ENCODE data around the gene CCDC171. TPM values are rescaled to one million over a fixed set of nuclear protein-coding genes. Genes with fewer than 3 reads are reported as not detected.

CCDC171 gene
- total and polyA plus RNA-seq, 4 donors = 0.13 to 1.1 (median 0.43) TPM

DNA sequence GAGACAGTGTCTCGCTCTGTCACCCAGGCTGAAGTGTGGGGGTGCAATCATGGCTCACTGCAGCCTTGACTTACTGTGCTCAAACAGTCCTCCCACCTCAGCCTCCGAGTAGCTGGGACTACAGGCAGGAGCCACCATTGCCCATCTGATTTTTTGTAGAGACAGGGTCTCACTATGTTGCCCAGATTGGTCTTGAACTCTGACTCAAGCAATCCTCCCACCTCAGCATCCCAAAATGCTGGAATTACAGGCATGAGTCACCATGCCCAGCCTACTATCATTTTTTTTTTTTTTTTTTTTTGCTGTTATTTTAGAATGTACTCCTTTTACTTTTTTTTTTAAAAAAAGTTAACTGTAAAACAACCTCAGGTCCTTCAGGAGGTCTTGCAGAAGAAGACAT, 449.0 kb downstream of the CCDC171 start:
- Histone ChIP-seq H3K4me1 (ENCODE audit: control insufficient read depth in 4 of 4, insufficient read depth in 4 of 4, low read length in 3 of 4) (no peaks in the 10 kb centered on the region), H3K36me3 (ENCODE audit: control insufficient read depth in 4 of 4, insufficient read depth in 3 of 4, low read depth in 1 of 4, low read length in 3 of 4) (no peaks in the 10 kb centered on the region), H3K27me3 (ENCODE audit: control insufficient read depth in 4 of 4, insufficient read depth in 4 of 4, low read length in 3 of 4) (no peaks in the 10 kb centered on the region), H3K9me3 (ENCODE audit: control insufficient read depth in 4 of 4, low read length in 3 of 4) (no peaks in the 10 kb centered on the region), H3K27ac (ENCODE audit: low read depth in 1 of 2, low read length in 2 of 2) (no peak overlapping the region), H3K9ac (ENCODE audit: low read depth in 1 of 2, low read length in 2 of 2) (no peak overlapping the region), H3K4me3 (ENCODE audit: low read depth in 1 of 3, low read length in 3 of 3) (no peak overlapping the region)
- no peak for DNase-seq (ENCODE audit: low spot score)
- 87% methylated on average over 2 of the region's 2 CpGs for WGBS
- no peak for TF ChIP-seq NR2F2 (IDR thresholded peaks at IDR 0.05)
- no peak for TF ChIP-seq EGR1 (IDR thresholded peaks at IDR 0.05; ENCODE audit: low read depth in 2 of 2)
- no peak for TF ChIP-seq FOXA2 (IDR thresholded peaks at IDR 0.05)

DNA sequence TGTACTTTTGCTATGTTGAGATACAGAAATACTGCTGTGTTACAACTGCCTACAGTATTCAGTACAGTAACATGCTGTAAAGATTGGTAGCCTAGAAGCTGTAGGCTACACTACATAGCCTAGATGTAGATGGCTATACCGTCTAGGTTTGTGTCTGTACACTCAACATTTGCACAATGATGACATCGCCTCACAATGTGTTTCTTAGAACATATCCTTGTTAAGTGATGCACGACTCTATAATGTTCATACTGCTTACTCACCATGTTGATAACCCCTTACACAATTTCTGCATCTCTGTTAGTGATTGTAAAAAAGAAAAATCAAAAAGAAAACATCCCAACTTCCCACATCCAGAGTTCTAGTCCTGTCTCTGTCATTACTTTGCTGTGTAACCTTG, 450.0 kb downstream of the CCDC171 start:
- Histone ChIP-seq H3K4me1 (ENCODE audit: control insufficient read depth in 4 of 4, insufficient read depth in 4 of 4, low read length in 3 of 4) (no peaks in the 10 kb centered on the region), H3K4me3 (ENCODE audit: low read depth in 1 of 3, low read length in 3 of 3) (no peak overlapping the region), H3K27ac (ENCODE audit: low read depth in 1 of 2, low read length in 2 of 2) (no peak overlapping the region), H3K9me3 (ENCODE audit: control insufficient read depth in 4 of 4, low read length in 3 of 4) (no peaks in the 10 kb centered on the region), H3K36me3 (ENCODE audit: control insufficient read depth in 4 of 4, insufficient read depth in 3 of 4, low read depth in 1 of 4, low read length in 3 of 4) (no peaks in the 10 kb centered on the region), H3K9ac (ENCODE audit: low read depth in 1 of 2, low read length in 2 of 2) (no peak overlapping the region), H3K27me3 (ENCODE audit: control insufficient read depth in 4 of 4, insufficient read depth in 4 of 4, low read length in 3 of 4) (no peaks in the 10 kb centered on the region)
- TF ChIP-seq, protein P1, sequence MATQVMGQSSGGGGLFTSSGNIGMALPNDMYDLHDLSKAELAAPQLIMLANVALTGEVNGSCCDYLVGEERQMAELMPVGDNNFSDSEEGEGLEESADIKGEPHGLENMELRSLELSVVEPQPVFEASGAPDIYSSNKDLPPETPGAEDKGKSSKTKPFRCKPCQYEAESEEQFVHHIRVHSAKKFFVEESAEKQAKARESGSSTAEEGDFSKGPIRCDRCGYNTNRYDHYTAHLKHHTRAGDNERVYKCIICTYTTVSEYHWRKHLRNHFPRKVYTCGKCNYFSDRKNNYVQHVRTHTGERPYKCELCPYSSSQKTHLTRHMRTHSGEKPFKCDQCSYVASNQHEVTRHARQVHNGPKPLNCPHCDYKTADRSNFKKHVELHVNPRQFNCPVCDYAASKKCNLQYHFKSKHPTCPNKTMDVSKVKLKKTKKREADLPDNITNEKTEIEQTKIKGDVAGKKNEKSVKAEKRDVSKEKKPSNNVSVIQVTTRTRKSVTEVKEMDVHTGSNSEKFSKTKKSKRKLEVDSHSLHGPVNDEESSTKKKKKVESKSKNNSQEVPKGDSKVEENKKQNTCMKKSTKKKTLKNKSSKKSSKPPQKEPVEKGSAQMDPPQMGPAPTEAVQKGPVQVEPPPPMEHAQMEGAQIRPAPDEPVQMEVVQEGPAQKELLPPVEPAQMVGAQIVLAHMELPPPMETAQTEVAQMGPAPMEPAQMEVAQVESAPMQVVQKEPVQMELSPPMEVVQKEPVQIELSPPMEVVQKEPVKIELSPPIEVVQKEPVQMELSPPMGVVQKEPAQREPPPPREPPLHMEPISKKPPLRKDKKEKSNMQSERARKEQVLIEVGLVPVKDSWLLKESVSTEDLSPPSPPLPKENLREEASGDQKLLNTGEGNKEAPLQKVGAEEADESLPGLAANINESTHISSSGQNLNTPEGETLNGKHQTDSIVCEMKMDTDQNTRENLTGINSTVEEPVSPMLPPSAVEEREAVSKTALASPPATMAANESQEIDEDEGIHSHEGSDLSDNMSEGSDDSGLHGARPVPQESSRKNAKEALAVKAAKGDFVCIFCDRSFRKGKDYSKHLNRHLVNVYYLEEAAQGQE (IDR thresholded peaks at IDR 0.05) = no peak
- TF ChIP-seq HNF4G (IDR thresholded peaks at IDR 0.05) (no peak), JUND (IDR thresholded peaks at IDR 0.05) (no peak), TAF1 (conservative IDR thresholded peaks at IDR 0.05) (no peak), HNF4A (conservative IDR thresholded peaks at IDR 0.05) (no peak), NR2F2 (IDR thresholded peaks at IDR 0.05) (no peak), RXRA (IDR thresholded peaks at IDR 0.05) (no peak)
- TF ChIP-seq, protein P2, sequence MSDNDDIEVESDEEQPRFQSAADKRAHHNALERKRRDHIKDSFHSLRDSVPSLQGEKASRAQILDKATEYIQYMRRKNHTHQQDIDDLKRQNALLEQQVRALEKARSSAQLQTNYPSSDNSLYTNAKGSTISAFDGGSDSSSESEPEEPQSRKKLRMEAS (IDR thresholded peaks at IDR 0.05) = no peak
- TF ChIP-seq, protein P3, sequence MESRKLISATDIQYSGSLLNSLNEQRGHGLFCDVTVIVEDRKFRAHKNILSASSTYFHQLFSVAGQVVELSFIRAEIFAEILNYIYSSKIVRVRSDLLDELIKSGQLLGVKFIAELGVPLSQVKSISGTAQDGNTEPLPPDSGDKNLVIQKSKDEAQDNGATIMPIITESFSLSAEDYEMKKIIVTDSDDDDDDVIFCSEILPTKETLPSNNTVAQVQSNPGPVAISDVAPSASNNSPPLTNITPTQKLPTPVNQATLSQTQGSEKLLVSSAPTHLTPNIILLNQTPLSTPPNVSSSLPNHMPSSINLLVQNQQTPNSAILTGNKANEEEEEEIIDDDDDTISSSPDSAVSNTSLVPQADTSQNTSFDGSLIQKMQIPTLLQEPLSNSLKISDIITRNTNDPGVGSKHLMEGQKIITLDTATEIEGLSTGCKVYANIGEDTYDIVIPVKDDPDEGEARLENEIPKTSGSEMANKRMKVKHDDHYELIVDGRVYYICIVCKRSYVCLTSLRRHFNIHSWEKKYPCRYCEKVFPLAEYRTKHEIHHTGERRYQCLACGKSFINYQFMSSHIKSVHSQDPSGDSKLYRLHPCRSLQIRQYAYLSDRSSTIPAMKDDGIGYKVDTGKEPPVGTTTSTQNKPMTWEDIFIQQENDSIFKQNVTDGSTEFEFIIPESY (IDR thresholded peaks at IDR 0.05) = no peak
- WGBS = 86% methylated on average over 3 of the region's 3 CpGs
- DNase-seq (ENCODE audit: low spot score) = no peak

DNA sequence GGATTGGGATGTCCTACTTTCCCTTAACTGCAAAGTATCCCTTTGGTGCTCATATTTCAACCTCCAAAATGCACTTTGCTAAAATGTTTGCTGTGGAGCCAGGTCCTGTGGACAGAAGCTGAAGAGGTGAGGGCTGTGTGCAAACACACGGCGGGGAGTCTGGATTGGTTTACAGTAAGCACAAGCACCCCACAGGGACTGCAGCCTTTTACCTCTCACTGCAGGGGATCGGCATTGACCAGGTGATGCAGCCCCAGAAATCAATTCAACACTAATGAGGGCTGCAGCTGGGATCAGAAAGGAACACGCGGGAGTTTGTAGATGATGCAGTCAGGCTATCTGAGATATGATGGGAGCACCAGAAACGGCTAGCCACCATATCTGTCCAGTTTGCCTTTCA, 450.9 kb downstream of the CCDC171 start:
- Histone ChIP-seq H3K27me3 (ENCODE audit: control insufficient read depth in 4 of 4, insufficient read depth in 4 of 4, low read length in 3 of 4) (no peaks in the 10 kb centered on the region), H3K9ac (ENCODE audit: low read depth in 1 of 2, low read length in 2 of 2) (no peak overlapping the region), H3K27ac (ENCODE audit: low read depth in 1 of 2, low read length in 2 of 2) (no peak overlapping the region), H3K36me3 (ENCODE audit: control insufficient read depth in 4 of 4, insufficient read depth in 3 of 4, low read depth in 1 of 4, low read length in 3 of 4) (no peaks in the 10 kb centered on the region), H3K9me3 (ENCODE audit: control insufficient read depth in 4 of 4, low read length in 3 of 4) (no peaks in the 10 kb centered on the region), H3K4me3 (ENCODE audit: low read depth in 1 of 3, low read length in 3 of 3) (no peak overlapping the region), H3K4me1 (ENCODE audit: control insufficient read depth in 4 of 4, insufficient read depth in 4 of 4, low read length in 3 of 4) (no peaks in the 10 kb centered on the region)
- no peak for DNase-seq (ENCODE audit: low spot score)
- 48% methylated on average over 6 of the region's 6 CpGs for WGBS
- no peak for TF ChIP-seq RAD21 (IDR thresholded peaks at IDR 0.05)
- TF ChIP-seq, protein P3 (IDR thresholded peaks at IDR 0.05) = no peak
- no peak for TF ChIP-seq GABPA (IDR thresholded peaks at IDR 0.05 in 1 of 2, conservative IDR thresholded peaks at IDR 0.05 in 1 of 2)
- no peak for TF ChIP-seq SP1 (IDR thresholded peaks at IDR 0.05)
- TF ChIP-seq NR2F2 (IDR thresholded peaks at IDR 0.05) = no peak
- TF ChIP-seq, protein P2 (IDR thresholded peaks at IDR 0.05) = no peak
- TF ChIP-seq, protein P4, sequence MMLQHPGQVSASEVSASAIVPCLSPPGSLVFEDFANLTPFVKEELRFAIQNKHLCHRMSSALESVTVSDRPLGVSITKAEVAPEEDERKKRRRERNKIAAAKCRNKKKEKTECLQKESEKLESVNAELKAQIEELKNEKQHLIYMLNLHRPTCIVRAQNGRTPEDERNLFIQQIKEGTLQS (IDR thresholded peaks at IDR 0.05) = no peak
- TF ChIP-seq RXRA (IDR thresholded peaks at IDR 0.05) = no peak
- no peak for TF ChIP-seq HNF4G (IDR thresholded peaks at IDR 0.05)

Data from liver (tissue), 9 donors.